Stimulated activated naive CD8-positive, alpha-beta T cell treated with anti-CD3 and anti-CD28 coated beads, Interleukin-15, Interleukin-2, amounts not matched to agents 100 U/mL and 50 U/mL, for 24 hours (primary cell): ENCODE data around the gene OR4D11.

Experiments used
- ATAC-seq: fragments of 150-1000 bp; cut with Tn5 transposase; one replicate; pipeline ENCODE4 v1.10.0; 2021
- DNase-seq: peaks from one replicate; pipeline ENCODE4 v3.0.0; 2021

OR4D11 gene

GRCh38 chr11:59548309-59548656, 44.9 kb downstream of the OR4D11 start:
- ATAC-seq (no peak), DNase-seq (no peak)

- DNase-seq (peak; percentile 91), ATAC-seq (peak; percentile 96)
Observed at GRCh38 chr11:59550368-59550841, 47.0 kb downstream of the OR4D11 start.

GRCh38 chr11:59550842-59551658, 47.7 kb downstream of the OR4D11 start:
- DNase-seq (peak; percentile 86), ATAC-seq (peak; percentile 50)

GRCh38 chr11:59551659-59552521, 48.5 kb downstream of the OR4D11 start:
- DNase-seq = peak; percentile 57
- ATAC-seq = no peak

GRCh38 chr11:59552844-59553243, 49.5 kb downstream of the OR4D11 start:
- DNase-seq (no peak), ATAC-seq (no peak)

- DNase-seq (no peak), ATAC-seq (no peak)
Observed at GRCh38 chr11:59553323-59553722, 49.9 kb downstream of the OR4D11 start.
